Measurements from ENCODE around the gene FOXA1. TPM values are rescaled to one million over a fixed set of nuclear protein-coding genes. Genes with fewer than 3 reads are reported as not detected.

FOXA1 gene
- total RNA-seq, 3 donors from 2014 or later (not counting 1 experiment from before 2014, with no cell fraction given) = not detected

- no peaks in the 10 kb centered on the region for H3K9me3 ChIP-seq (ENCODE audit: control insufficient read depth, insufficient read depth, low read length)
- no peak for ATAC-seq
- no peak for TF ChIP-seq CTCF (IDR thresholded peaks at IDR 0.05)
Observed at GRCh38 chr14:37583358-37584210, 11.5 kb downstream of the FOXA1 start.

GRCh38 chr14:37580146-37580545 lies 14.9 kb downstream of the FOXA1 start:
- Histone ChIP-seq H3K4me1 (ENCODE audit: control insufficient read depth, insufficient read depth, low read length) (no peaks in the 10 kb centered on the region), H3K27ac (ENCODE audit: low read length) (no peak overlapping the region), H3K27me3 (ENCODE audit: control insufficient read depth, insufficient read depth, low read length) (peaks cover 15% of the 10 kb centered on the region), H3K9me3 (ENCODE audit: control insufficient read depth, insufficient read depth, low read length) (no peaks in the 10 kb centered on the region), H3K4me3 (ENCODE audit: low read length) (no peak overlapping the region), H3K36me3 (ENCODE audit: control insufficient read depth, insufficient read depth, low read length) (no peaks in the 10 kb centered on the region)
- TF ChIP-seq CTCF (IDR thresholded peaks at IDR 0.05) = no peak
- no peak overlapping the region for H3K4me3 Mint-ChIP-seq
- H3K27me3 Mint-ChIP-seq (ENCODE audit: low read depth in 2 of 2) = peaks cover under 1 to 3% of the 10 kb centered on the region in 2 donors
- H3K27ac Mint-ChIP-seq = no peak overlapping the region
- intact Hi-C loops (cut with micrococcal nuclease) = no loop called here
- WGBS (ENCODE audit: insufficient coverage) = 76% methylated on average over 1 of the region's 2 CpGs
- peaks cover 3 to 8% of the 10 kb centered on the region in 2 donors for H3K9me3 Mint-ChIP-seq
- peaks cover under 1% of the 10 kb centered on the region for H3K36me3 Mint-ChIP-seq
- H3K4me1 Mint-ChIP-seq = no peaks in the 10 kb centered on the region
- DNase-seq = no peak
- ATAC-seq = no peak

More at GRCh38 chr14:37583358-37584210, 11.5 kb downstream of the FOXA1 start:
- Mint-ChIP-seq H3K4me1 (no peaks in the 10 kb centered on the region), H3K9me3 (peaks cover 0 to 3% of the 10 kb centered on the region in 2 donors), H3K4me3 (no peak overlapping the region), H3K27ac (no peak overlapping the region), H3K36me3 (peaks cover 13% of the 10 kb centered on the region), H3K27me3 (ENCODE audit: low read depth in 2 of 2) (peaks cover 24 to 27% of the 10 kb centered on the region in 2 donors)
- H3K4me3 ChIP-seq (ENCODE audit: low read length) = no peak overlapping the region
- H3K4me1 ChIP-seq (ENCODE audit: control insufficient read depth, insufficient read depth, low read length) = no peaks in the 10 kb centered on the region
- DNase-seq = no peak
- peaks cover 31% of the 10 kb centered on the region for H3K27me3 ChIP-seq (ENCODE audit: control insufficient read depth, insufficient read depth, low read length)
- no peak overlapping the region for H3K27ac ChIP-seq (ENCODE audit: low read length)
- 8% methylated on average over 64 of the region's 67 CpGs for WGBS (ENCODE audit: insufficient coverage)
- intact Hi-C loops (cut with micrococcal nuclease) = no loop called here
- H3K36me3 ChIP-seq (ENCODE audit: control insufficient read depth, insufficient read depth, low read length) = no peaks in the 10 kb centered on the region

- Histone ChIP-seq H3K4me1 (ENCODE audit: control insufficient read depth, insufficient read depth, low read length) (no peaks in the 10 kb centered on the region), H3K27me3 (ENCODE audit: control insufficient read depth, insufficient read depth, low read length) (peaks cover 11% of the 10 kb centered on the region), H3K36me3 (ENCODE audit: control insufficient read depth, insufficient read depth, low read length) (no peaks in the 10 kb centered on the region), H3K27ac (ENCODE audit: low read length) (no peak overlapping the region), H3K9me3 (ENCODE audit: control insufficient read depth, insufficient read depth, low read length) (no peaks in the 10 kb centered on the region), H3K4me3 (ENCODE audit: low read length) (no peak overlapping the region)
- H3K4me1 Mint-ChIP-seq = no peaks in the 10 kb centered on the region
- WGBS (ENCODE audit: insufficient coverage) = 60% methylated on average over 8 of the region's 9 CpGs
- ATAC-seq = no peak
- TF ChIP-seq CTCF (IDR thresholded peaks at IDR 0.05) = no peak
- H3K9me3 Mint-ChIP-seq = peaks cover 9 to 12% of the 10 kb centered on the region in 2 donors
- H3K4me3 Mint-ChIP-seq = no peak overlapping the region
- peaks cover 0 to 3% of the 10 kb centered on the region in 2 donors for H3K27me3 Mint-ChIP-seq (ENCODE audit: low read depth in 2 of 2)
- no peak for DNase-seq
- H3K27ac Mint-ChIP-seq = no peak overlapping the region
- intact Hi-C loops (cut with micrococcal nuclease) = no loop called here
- H3K36me3 Mint-ChIP-seq = no peaks in the 10 kb centered on the region
Observed at GRCh38 chr14:37579274-37579673, 15.8 kb downstream of the FOXA1 start.
